Measurements from ENCODE around the gene DNAH8.
A peak's percentile ranks its signal among the peaks of the same experiment; 100 is the strongest.
"Not testable (repeated sequence)": the region's sequence is repeated elsewhere in the genome, so short reads cannot be mapped to it uniquely, and the experiment has no call there.

Gene DNAH8

GRCh38 chr6:38846361-38846760, 131.2 kb downstream of the DNAH8 start:
- DNase-seq = no peak

DNA sequence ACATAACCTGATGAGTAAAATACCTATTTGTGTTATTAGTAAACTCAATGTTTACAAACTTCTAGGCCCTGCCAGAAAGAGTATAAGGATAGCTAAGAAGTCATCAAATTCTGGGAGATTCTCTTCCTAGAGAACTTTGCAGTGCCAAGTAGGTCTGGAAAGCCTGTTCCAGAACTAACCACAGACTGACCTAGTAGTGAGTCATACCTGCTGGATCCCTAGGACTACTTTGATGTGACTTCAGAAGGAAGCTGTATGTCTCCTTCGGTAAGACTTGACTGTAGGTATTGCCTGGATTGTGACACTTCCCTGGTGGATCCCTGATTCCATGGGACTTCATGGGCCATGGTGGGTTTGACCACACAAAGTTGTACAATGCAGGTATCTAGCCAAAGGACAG, 131.7 kb downstream of the DNAH8 start:
- no peak for DNase-seq

DNA sequence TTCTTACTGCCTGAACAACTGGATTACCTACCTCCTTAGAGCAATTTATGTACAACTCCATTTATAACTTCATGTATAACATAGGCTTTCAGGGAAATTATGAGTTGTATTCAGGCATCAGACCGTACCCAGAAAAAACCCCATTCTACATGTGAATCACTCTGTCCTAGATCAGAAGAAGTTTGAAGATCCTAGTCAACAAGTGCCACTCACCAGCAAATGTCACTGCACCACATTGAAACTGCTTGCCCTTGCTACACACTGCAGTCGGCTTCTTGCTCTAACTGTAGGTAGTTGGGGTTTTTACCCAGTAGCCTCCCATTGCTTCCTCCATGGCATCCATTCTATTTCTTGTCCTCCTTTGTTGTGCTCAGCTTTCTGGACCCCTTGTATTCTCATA, 132.4 kb downstream of the DNAH8 start:
- no peak for DNase-seq

GRCh38 chr6:38848760-38849159, 133.6 kb downstream of the DNAH8 start:
- DNase-seq = no peak

GRCh38 chr6:38852215-38852614, 137.1 kb downstream of the DNAH8 start:
- no peak for DNase-seq

DNA sequence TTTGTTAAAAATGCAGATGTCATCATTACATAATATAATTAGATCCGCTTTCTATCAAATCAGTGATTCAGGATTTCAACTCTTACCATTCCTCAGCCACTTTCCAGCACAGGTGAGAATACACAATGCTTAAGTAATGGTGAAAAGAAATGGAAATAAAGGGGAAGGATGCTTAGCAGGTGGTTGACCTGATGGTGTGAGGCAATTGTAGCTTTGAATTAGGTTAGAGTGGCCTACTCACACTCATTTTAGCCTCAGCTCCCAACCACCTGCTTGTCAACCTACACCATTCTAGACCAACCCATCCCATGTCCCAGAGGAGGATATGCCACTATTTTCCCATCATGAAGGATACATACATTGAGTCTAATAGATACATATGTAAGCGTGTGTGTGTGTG, 138.1 kb downstream of the DNAH8 start:
- no peak for DNase-seq

- no peak for DNase-seq
Observed at GRCh38 chr6:38856492-38856891, 141.4 kb downstream of the DNAH8 start.

DNA sequence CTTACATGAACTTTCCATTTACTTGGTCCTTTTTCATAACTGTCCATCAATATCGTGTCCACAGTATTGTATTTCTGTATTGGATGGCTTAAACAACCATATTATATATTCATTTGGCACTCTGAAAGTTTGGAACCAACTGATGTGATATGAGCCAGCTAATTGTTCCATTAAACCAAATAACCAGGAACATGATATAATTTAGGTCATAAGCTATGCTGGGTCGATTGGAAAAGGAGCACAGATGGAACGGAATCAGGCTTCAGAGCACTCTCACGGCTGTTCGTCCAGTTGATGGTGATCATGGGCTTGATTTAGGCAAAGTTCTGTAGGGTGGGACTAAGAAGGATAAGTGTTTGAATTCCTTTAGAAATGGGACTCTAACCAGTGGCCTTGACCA, 142.7 kb downstream of the DNAH8 start:
- no peak for DNase-seq

GRCh38 chr6:38860041-38860440, 144.9 kb downstream of the DNAH8 start:
- no peak for DNase-seq

- DNase-seq = no peak
Observed at GRCh38 chr6:38861926-38862401, 146.9 kb downstream of the DNAH8 start.

- DNase-seq = no peak
Observed at GRCh38 chr6:38865521-38866174, 150.5 kb downstream of the DNAH8 start.

DNA sequence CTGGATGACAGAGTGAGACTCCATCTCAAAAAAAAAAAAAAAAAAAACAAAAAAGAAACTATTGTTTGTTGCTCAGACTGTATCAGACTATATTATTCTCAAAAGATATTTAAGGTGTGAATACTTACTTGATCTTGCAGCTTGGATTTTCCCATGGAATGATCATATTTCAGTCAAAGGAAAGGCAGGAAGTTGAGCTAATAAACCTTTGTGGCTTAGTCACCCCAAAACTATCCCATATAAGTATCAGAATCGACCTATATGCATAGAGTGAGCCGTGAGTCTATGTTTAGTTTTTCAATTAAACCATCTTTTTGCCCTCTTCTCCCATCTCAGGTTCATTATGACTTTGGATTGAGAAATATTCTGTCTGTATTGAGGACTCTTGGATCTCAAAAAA, 152.6 kb downstream of the DNAH8 start:
- DNase-seq = no peak

DNA sequence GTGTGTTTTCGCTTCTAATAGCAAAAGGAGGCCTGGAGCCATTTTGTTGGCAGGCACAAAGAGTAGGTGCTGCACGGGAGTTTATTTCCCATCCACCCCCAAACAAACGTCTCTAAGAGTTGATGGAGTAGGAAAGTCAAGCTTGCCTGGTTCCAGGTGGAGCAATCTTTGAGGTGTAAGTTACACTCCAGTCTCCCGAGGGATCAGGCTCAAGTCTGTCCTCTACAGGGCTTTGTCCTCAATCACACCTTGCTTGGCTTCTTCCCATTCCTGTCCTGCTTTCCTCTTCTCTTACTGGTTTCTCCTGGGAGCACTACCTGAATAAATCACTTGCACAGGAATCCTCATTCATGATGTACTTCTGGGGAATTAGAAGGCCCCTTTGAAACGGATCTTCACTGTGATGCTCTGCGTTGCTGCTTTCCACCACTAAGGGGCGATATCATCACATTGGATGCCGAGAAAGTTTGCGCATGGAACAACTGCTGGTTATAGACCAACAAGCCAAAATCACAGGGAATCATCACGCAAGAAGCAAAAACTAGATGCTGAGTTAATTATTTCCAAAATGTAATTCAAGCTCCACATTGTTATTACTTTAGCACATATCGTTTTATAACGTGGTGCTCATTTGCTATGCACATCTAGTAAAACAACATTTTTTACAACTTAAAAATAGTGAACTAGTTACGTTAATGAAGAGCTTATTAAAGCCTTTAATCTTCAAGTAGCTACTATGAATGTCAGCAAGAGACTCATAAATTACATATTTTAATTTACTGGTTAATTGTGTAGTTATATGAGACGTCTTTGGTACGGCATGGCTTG, 156.8 kb downstream of the DNAH8 start:
- DNase-seq = peak; percentile 38 to 47

- DNase-seq = no peak
Observed at GRCh38 chr6:38873001-38873400, 157.9 kb downstream of the DNAH8 start.

DNA sequence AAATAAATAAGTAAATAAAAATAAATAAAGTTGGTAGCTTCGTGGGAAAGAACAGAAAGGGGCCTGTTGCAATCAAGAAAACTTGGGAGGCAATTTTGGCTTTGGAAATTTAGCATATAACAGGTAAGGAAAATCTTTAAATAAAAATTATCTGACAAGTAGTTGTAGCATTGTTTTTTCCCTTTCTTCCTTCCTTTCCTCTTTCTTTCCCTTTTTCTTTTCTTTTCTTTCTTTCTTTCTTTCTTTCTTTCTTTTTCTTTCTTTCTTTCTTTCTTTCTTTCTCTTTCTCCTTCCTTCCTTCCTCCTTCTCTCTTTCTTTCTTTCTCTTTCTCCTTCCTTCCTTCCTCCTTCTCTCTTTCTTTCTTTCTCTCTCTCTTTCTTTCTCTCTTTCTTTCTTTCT, 158.7 kb downstream of the DNAH8 start:
- DNase-seq = not testable (repeated sequence)

DNA sequence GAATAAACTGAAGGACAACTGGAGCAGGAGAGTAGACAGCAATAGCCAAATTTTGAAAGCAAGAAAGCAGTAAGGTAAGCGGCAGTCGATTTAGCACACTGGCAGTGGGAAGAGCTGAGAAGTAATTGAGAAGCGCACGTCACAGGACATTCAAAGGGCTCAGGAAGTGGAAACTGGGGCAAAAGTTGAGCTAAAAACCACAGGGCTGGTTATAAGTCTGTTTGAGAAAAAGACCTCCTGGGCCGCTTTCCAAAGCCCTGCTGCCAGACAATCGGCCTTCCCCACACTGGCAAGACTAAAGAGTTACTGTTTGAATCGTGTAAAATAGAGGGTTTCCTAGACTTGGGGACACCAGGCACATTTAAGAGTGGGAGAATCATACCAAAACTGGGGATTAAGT, 161.4 kb downstream of the DNAH8 start:
- no peak for DNase-seq

DNA sequence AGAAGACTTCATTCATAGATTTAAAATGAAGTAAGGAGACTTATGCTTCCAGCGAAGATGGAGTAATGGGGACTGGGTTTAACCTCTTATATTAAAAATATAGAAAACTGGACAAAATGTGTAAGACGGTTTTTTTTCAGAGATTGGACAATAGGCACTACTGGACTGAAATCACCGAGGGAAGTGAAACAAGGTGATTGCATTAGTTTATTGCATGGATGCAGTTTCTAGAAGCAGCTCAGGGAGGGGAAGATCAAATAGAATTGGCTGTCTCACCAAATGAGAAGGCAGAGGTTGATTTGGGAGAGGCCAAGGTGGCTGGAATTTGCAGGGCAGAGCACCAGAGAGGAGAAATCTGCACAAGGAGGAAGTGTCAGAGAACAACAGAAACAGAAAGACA, 162.6 kb downstream of the DNAH8 start:
- no peak for DNase-seq

GRCh38 chr6:38882157-38882556, 167.0 kb downstream of the DNAH8 start:
- DNase-seq = no peak

- DNase-seq = no peak
Observed at GRCh38 chr6:38897507-38897906, 182.4 kb downstream of the DNAH8 start.

DNA sequence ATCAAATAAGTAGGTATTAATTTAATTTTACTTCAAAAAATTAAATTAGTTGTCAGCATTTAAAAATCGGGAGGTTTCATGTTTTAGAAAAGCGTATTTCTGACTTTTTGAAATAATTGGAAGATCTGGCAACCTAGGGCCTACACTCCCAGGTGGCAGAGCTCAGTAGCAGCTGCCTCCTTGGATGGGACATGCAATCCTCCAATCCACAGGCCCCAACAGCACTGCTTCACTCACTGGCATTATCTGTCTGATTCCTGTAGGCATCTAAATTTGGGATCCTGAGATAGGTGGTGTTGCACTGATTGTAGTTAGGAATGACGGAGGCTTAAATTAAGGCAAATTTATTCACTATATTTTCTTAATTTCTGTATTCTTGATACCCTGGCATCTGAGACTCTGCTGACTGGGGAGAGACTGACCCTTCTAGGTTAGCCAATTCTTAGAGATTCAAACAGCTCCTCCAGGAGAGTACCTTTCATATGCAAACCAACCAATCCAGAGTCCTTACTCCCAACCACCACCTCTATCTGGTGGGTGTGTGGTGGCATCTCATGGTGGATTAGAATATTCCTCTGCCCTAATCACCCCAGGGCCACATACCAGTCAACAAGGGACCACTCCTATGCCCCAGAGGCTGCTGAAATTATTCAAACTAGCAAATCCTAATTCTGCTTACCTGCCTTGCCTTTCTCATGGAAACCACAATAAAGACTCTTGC, 186.9 kb downstream of the DNAH8 start:
- DNase-seq = no peak

- DNase-seq = no peak
Observed at GRCh38 chr6:38906582-38906981, 191.5 kb downstream of the DNAH8 start.

- no peak for DNase-seq
Observed at GRCh38 chr6:38907264-38907663, 192.2 kb downstream of the DNAH8 start.

DNA sequence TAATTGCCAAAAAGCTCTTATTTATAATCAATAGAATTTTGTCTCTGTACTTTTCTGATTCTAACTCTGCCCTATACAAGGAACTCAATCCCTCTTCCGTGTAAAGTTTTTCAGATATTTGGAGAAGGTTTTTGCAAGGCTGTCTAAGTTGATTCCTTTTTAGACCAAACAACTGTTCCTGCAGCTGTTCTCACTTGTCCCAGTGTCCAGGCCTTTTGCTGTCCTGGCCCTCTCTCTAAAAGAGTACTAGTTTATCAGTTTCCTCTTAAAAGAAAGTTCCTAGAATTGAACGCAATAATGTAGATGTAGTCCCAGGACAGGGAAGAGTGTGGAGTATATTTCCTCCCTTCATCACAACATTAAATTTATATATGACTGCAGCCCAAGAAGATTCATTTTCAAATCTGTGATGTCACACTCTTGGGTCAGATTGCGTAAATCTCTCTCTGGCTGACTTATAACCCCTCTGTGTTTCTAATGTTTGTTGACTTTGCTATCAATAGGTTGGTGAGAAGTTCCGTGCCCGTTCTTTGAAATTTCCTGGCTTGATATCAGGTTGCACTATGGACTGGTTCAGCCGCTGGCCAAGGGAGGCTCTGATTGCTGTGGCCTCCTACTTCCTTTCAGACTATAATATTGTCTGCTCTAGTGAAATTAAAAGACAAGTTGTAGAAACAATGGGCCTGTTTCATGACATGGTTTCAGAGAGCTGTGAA, 194.1 kb downstream of the DNAH8 start:
- no peak for DNase-seq
